Lower lobe of right lung (tissue), 2 donors: ENCODE data around the gene ATP5ME. TPM values are rescaled to one million over a fixed set of nuclear protein-coding genes. Genes with fewer than 3 reads are reported as not detected.

Source experiments
- ATAC-seq, 2 donors: fragments of 200-7000 bp; cut with Tn5 transposase; one replicate each; pipeline ENCODE4 v1.9.1; 2020 to 2022; ENCODE audit warnings: mild to moderate bottlenecking in 2 of 2, moderate library complexity in 2 of 2
- DNase-seq: peaks from one replicate; pipeline ENCODE4 v3.0.0-alpha.2; 2020
- H3K27ac ChIP-seq: fragments of 200-600 bp; one replicate; pipeline ENCODE4 v1.8.0; 2022
- H3K27me3 ChIP-seq: fragments of 200-600 bp; one replicate; pipeline ENCODE4 v1.8.0; 2022; ENCODE audit warnings: low read depth
- H3K36me3 ChIP-seq: fragments of 200-600 bp; one replicate; pipeline ENCODE4 v1.8.0; 2022; ENCODE audit warnings: mild to moderate bottlenecking
- H3K4me1 ChIP-seq: fragments of 200-600 bp; one replicate; pipeline ENCODE4 v1.8.0; 2022
- H3K4me3 ChIP-seq: fragments of 200-600 bp; one replicate; pipeline ENCODE4 v1.8.0; 2022; ENCODE audit warnings: mild to moderate bottlenecking
- H3K9me3 ChIP-seq: fragments of 200-600 bp; one replicate; pipeline ENCODE4 v1.8.0; 2022
- CTCF ChIP-seq: fragments of 200-600 bp; IDR thresholded peaks from one replicate; pipeline ENCODE4 v1.8.0; 2022; ENCODE audit warnings: antibody characterized with exemption, mild to moderate bottlenecking
- intact Hi-C: fragments of 100-400 bp; cut with DNase I; formaldehyde crosslinking; loops from one replicate; pipeline ENCODE4 v1.11.0; 2022
- total RNA-seq: library from RNA; stranded (reverse); fragmentation: NEBNext Ultra II Directional; extraction: Animal tissue kit (Norgen Biotek cat#: 25700); gene quantifications from one replicate; pipeline ENCODE4 v1.2.1, GENCODE V29; 2021
- donor health status: DM: no; HTN: yes; CAD: no; lungs with severe emphysema.

The ATP5ME gene
- total RNA-seq, 1 donor from 2014 or later, result 173 TPM

GRCh38 chr4:680928-681645 lies 7.0 kb upstream of the ATP5ME start:
- peaks cover 26% of the 10 kb centered on the region for H3K4me1 ChIP-seq
- H3K4me3 ChIP-seq, result peak overlapping the region; percentile 67
- H3K36me3 ChIP-seq, result no peaks in the 10 kb centered on the region
- ATAC-seq (peak; percentile 53 to 65), DNase-seq (peak; percentile 81)
- no peaks in the 10 kb centered on the region for H3K27me3 ChIP-seq
- intact Hi-C loops, result no loop called here
- TF ChIP-seq CTCF, result no peak
- H3K9me3 ChIP-seq, result no peaks in the 10 kb centered on the region
- H3K27ac ChIP-seq, result peak overlapping the region; percentile 41

DNA sequence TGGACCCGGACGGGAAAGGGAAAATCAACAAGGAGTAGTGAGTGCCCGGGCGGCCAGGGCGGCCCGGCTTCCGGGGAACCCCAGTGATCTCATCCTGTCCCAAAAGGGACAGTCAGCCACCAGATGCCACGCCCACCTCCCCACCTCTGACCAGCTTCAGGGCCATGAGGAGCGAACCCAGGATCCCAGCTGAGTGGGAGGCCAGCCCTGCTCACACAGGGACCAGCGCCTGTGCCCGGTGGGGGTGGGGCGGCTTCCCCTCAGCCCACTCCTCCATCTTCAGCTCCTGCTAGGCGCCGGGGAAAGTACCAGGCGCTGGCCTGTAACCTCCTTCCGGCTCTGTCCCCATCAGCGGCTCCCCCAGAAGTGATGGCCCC lies 6.5 kb upstream of the ATP5ME start:
- no peak for DNase-seq
- TF ChIP-seq CTCF, result no peak
- Histone ChIP-seq H3K36me3 (no peaks in the 10 kb centered on the region), H3K4me3 (peak overlapping the region; percentile 67), H3K27ac (peak overlapping the region; percentile 41), H3K4me1 (peaks cover 32% of the 10 kb centered on the region), H3K27me3 (no peaks in the 10 kb centered on the region), H3K9me3 (no peaks in the 10 kb centered on the region)
- peak; percentile 0 to 4 for ATAC-seq
- intact Hi-C loops, result no loop called here

GRCh38 chr4:680091-680490 lies 6.0 kb upstream of the ATP5ME start:
- H3K4me1 ChIP-seq, result peaks cover 36% of the 10 kb centered on the region
- ATAC-seq, result no peak

GRCh38 chr4:679629-680028 lies 5.6 kb upstream of the ATP5ME start:
- H3K4me3 ChIP-seq, result no peak overlapping the region
- no peak for TF ChIP-seq CTCF
- DNase-seq, result no peak

More at GRCh38 chr4:680091-680490, 6.0 kb upstream of the ATP5ME start:
- Histone ChIP-seq H3K9me3 (no peaks in the 10 kb centered on the region), H3K4me3 (no peak overlapping the region), H3K27ac (peak overlapping the region; percentile 41), H3K27me3 (no peaks in the 10 kb centered on the region), H3K36me3 (no peaks in the 10 kb centered on the region)
- peak; percentile 42 for DNase-seq
- intact Hi-C loops, result no loop called here
- TF ChIP-seq CTCF, result no peak

GRCh38 chr4:679104-679481 lies 5.0 kb upstream of the ATP5ME start:
- no peak overlapping the region for H3K27ac ChIP-seq
- no peaks in the 10 kb centered on the region for H3K9me3 ChIP-seq
- ATAC-seq (no peak), DNase-seq (no peak)
- H3K36me3 ChIP-seq, result no peaks in the 10 kb centered on the region
- H3K4me3 ChIP-seq, result no peak overlapping the region
- H3K4me1 ChIP-seq, result peaks cover 37% of the 10 kb centered on the region
- intact Hi-C loops, result no loop called here
- no peaks in the 10 kb centered on the region for H3K27me3 ChIP-seq
- TF ChIP-seq CTCF, result no peak

More at GRCh38 chr4:679629-680028, 5.6 kb upstream of the ATP5ME start:
- H3K9me3 ChIP-seq, result no peaks in the 10 kb centered on the region
- ATAC-seq, result no peak
- intact Hi-C loops, result no loop called here
- peaks cover 39% of the 10 kb centered on the region for H3K4me1 ChIP-seq
- H3K27ac ChIP-seq, result no peak overlapping the region
- H3K36me3 ChIP-seq, result no peaks in the 10 kb centered on the region
- H3K27me3 ChIP-seq, result no peaks in the 10 kb centered on the region
